Kidney epithelial cell (primary cell): ENCODE data around the gene HELB. TPM values are rescaled to one million over a fixed set of nuclear protein-coding genes. Genes with fewer than 3 reads are reported as not detected.

ENCODE experiments used
- DNase-seq: peaks from one replicate; pipeline ENCODE4 v3.0.0-alpha.2; 2010; ENCODE audit warnings: low read depth
- H3K27me3 ChIP-seq: 2 replicates; pipeline ENCODE4 v1.6.0; 2011; ENCODE audit warnings: low read length; ENCODE audit not compliant: control insufficient read depth, insufficient read depth
- H3K36me3 ChIP-seq: 2 replicates; pipeline ENCODE4 v1.5.1; 2011; ENCODE audit warnings: low read length; ENCODE audit not compliant: control insufficient read depth, insufficient read depth
- H3K4me3 ChIP-seq: 2 replicates; pipeline ENCODE4 v1.5.1; 2011; ENCODE audit warnings: low read depth, mild to moderate bottlenecking, control low read depth, low read length
- total RNA-seq: library from RNA; depleted of rRNA; stranded (reverse); fragments of >200 nt; gene quantifications from 2 replicates; pipeline ENCODE4 v1.2.3, GENCODE V29; 2015
- TF ChIP-seq, protein P1 (sequence below): IDR thresholded peaks from 2 replicates; pipeline ENCODE4 v1.5.1; 2011; ENCODE audit warnings: mild to moderate bottlenecking, moderate library complexity, low read length, control low read depth, inconsistent platforms; ENCODE audit not compliant: insufficient read depth, poor library complexity, severe bottlenecking

The HELB gene
- total RNA-seq, 1 donor from 2014 or later = 2.5 TPM

DNA sequence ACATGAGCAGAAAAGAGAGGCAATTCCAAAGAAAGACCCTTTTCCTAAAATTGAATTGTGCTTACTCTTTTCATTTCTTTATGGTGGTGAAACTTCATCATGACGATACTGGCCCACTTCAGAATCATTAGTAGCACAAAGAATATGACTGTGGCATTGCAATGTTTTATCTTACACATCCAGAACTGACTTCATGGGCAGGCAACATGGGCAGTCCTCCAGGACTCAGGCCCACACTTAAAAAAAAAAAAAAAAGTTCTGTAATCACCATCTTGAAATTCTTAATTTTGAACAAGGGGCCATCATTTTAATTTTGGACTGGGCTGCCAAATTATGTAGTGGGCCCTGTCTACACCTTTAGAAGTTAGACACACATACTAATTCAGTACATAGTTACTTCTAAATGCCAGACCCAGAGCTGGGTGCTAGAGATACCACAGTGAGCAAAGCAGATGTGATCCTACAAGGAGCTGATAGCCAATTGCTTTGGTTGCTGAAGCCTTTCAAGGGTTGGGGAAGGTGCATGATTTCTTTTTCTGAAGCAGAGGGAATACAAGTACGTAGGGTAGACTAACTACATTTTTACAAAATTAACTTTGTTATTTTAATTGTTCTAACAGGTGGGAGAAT lies 35.2 kb downstream of the HELB start:
- no peak overlapping the region for H3K4me3 ChIP-seq
- TF ChIP-seq, protein P1, sequence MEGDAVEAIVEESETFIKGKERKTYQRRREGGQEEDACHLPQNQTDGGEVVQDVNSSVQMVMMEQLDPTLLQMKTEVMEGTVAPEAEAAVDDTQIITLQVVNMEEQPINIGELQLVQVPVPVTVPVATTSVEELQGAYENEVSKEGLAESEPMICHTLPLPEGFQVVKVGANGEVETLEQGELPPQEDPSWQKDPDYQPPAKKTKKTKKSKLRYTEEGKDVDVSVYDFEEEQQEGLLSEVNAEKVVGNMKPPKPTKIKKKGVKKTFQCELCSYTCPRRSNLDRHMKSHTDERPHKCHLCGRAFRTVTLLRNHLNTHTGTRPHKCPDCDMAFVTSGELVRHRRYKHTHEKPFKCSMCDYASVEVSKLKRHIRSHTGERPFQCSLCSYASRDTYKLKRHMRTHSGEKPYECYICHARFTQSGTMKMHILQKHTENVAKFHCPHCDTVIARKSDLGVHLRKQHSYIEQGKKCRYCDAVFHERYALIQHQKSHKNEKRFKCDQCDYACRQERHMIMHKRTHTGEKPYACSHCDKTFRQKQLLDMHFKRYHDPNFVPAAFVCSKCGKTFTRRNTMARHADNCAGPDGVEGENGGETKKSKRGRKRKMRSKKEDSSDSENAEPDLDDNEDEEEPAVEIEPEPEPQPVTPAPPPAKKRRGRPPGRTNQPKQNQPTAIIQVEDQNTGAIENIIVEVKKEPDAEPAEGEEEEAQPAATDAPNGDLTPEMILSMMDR = no peak
- no peaks in the 10 kb centered on the region for H3K27me3 ChIP-seq
- H3K36me3 ChIP-seq = no peaks in the 10 kb centered on the region
- DNase-seq = no peak

DNA sequence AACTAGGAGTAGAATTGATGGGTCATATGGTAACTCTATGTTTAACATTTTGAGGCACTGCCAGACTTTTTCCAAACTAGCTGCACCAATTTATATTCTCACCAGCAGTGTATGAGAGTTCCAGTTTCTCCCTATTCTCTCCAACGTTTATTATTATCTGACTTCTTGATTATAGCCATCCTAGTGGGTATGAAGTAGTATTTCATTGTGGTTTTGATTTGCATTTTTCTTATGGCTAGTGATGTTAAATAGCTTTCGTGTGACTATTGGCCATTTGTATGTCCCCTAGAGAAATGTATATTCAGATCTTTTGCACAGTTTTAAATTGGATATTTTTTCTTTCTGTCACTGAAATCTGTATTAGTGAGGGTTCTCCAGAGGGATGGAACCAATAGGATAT lies 37.8 kb downstream of the HELB start:
- TF ChIP-seq, protein P1 = no peak
- H3K4me3 ChIP-seq = no peak overlapping the region
- H3K36me3 ChIP-seq = no peaks in the 10 kb centered on the region
- no peak for DNase-seq
- H3K27me3 ChIP-seq = no peaks in the 10 kb centered on the region

DNA sequence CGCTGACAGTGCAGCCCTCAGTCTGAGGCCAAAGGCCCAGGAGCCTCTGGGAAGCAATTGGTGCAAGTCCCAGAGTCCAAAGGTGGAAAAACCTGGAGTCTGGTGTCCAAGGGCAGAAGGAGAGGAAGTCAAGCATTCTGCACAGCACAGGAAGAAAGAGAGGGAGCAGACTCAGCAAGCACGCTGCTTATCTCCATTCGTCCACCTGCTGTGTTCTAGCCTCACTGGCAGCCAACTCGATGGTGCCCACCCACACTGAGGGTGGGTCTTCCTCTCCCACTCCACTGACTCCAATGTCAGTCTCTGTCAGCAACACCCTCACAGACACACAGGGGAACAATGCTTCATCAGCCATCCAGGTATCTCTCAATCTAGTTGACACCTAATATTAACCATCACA lies 38.8 kb downstream of the HELB start:
- Histone ChIP-seq H3K4me3 (no peak overlapping the region), H3K36me3 (no peaks in the 10 kb centered on the region), H3K27me3 (no peaks in the 10 kb centered on the region)
- TF ChIP-seq, protein P1 = no peak
- DNase-seq = no peak

DNA sequence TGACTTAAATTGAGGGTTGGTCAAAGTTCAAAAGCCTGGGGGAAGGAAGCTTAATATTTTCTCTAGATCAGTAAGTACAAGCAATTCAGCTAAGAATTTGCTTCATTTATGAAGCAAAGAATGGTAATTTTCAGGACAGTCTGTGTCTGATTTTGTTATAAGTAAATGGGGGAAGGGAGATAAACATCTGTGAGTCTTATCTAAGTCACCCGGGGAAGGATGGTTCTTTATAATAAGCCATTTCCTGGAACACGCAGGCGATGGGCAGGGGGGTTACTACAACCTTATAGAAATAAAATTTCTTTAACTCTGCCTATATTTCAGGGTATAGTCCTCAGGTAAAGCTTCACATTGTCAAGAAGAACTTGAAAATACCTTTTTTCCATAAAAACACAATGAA lies 42.9 kb downstream of the HELB start:
- H3K4me3 ChIP-seq = no peak overlapping the region
- TF ChIP-seq, protein P1 = no peak
- no peaks in the 10 kb centered on the region for H3K27me3 ChIP-seq
- H3K36me3 ChIP-seq = no peaks in the 10 kb centered on the region
- DNase-seq = no peak

DNA sequence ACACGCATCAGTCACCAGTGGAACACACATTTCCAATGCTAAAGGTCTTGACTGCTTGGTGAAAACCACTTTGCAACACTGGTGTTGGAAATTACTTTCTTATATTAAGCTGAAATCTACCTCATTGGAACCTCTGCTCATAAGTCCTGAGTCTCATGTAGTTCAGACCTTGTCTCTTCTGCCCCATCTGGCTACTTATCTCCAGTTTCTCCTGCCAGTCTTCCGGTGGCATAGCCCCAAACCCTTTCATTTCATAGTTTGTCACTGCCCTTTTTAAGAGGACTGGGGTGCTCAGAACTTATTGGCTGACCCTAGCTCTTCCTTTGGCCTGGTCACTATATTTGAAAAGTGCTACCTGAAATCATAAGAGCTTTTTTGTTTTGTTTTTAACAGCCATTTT lies 43.7 kb downstream of the HELB start:
- no peak for DNase-seq
- TF ChIP-seq, protein P1 = no peak
- H3K36me3 ChIP-seq = no peaks in the 10 kb centered on the region
- H3K27me3 ChIP-seq = no peaks in the 10 kb centered on the region
- H3K4me3 ChIP-seq = no peak overlapping the region

DNA sequence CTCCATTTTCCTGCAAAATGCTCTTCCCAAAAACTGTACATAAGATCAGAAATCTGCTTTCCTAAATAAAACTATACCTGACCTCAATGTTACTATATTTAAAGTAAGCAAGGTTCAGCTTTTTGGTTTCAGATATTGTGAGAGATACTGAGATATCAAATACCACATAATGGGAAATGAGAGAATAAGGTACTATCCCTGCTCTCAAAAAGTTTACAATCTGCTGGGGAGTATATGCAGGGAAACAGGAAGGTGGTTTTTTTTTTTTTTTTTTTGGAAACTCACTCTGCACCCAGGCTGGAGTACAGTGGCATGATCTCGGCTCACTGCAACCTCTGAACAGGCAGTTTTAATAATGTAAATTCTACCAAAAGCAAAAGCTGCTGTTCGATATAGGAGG lies 49.0 kb downstream of the HELB start:
- Histone ChIP-seq H3K4me3 (no peak overlapping the region), H3K36me3 (no peaks in the 10 kb centered on the region), H3K27me3 (no peaks in the 10 kb centered on the region)
- DNase-seq = no peak
- TF ChIP-seq, protein P1 = no peak
